Measurements from ENCODE around the gene SOX11.

SOX11 gene

DNA sequence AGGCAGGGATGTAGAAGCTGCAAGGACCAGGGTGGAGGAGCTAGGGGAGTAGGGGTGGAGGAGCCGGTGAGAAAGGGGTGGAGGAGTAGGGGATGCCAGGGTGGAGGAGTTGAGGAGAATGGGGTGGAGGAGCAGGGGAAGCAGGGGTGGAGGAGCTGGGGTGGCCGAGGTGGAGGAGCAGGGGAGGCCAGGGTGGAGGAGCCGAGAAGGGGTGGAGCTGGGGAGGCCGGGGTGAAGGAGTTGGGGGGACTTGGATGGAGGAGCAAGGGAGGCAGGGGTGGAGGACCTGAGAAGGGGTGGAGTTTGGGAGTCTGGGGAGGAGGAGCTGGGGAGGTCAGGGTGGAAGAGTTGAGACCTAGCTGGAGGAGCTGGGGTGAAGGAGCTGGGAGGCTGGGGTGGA, 13.3 kb downstream of the SOX11 start:
- no peaks in the 10 kb centered on the region for H3K36me3 ChIP-seq (ENCODE audit: insufficient read depth, low read length)
- H3K9ac ChIP-seq (ENCODE audit: low read length) = no peak overlapping the region
- no peaks in the 10 kb centered on the region for H3K9me3 ChIP-seq (ENCODE audit: low read length)
- H3K27ac ChIP-seq (ENCODE audit: low read depth, low read length, poor library complexity, severe bottlenecking) = no peak overlapping the region
- no peaks in the 10 kb centered on the region for H3K9me2 ChIP-seq (ENCODE audit: low read depth, low read length)
- no peak overlapping the region for H2AFZ ChIP-seq (ENCODE audit: low read length)
- TF ChIP-seq CTCF (IDR thresholded peaks at IDR 0.05; ENCODE audit: low read length) (no peak), EZH2 (IDR thresholded peaks at IDR 0.05; ENCODE audit: borderline replicate concordance, low read length) (no peak)
- H3K4me3 ChIP-seq (ENCODE audit: low read depth, low read length, poor library complexity, severe bottlenecking) = no peak overlapping the region
- H3K4me2 ChIP-seq (ENCODE audit: low read length) = no peak overlapping the region
- no peaks in the 10 kb centered on the region for H3K79me2 ChIP-seq (ENCODE audit: insufficient read depth, low read length)
- no peaks in the 10 kb centered on the region for H3F3A ChIP-seq (ENCODE audit: insufficient read depth, low read length)
- no peaks in the 10 kb centered on the region for H3K27me3 ChIP-seq (ENCODE audit: insufficient read depth, low read length)
- H4K20me1 ChIP-seq (ENCODE audit: insufficient read depth, low read length) = no peaks in the 10 kb centered on the region
- H3K4me1 ChIP-seq (ENCODE audit: insufficient read depth, low read length, severe bottlenecking) = peaks cover 5% of the 10 kb centered on the region

DNA sequence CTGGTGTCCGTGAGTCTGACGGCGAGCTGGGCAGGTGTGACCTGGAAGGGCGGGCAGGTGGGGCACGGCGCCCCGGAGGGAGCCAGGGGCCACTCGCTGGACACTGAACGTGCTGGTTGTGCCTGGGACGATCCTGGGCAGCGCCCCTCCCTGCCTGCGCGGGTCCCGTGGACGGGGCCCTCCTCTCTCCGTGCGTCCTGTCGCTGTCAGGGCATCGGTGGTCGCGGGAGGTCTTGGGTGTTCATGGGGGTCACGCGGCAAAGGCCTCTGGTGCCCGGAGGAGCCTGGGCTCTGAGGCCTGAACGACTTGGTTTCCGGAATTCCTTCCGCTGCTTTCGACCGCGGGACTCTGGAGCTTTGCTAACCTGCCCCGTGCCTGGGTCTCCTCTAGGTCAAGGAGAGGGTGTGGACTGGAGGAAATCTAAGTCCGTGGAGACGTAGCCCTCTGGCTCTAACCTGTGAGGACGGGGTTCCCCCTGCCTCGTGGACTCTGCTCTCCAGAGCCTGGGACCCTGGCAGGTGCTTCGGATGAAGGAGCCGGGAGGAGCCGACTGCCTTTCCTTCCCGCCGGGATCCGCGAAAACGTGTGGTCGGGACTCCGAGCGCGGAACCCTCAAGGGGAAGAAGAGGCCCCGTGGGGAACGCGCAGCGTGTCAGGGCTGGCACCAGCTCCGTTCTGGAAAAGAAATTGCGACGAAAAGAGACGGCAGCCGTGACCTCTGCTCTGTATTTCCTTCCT, 14.7 kb downstream of the SOX11 start:
- Histone ChIP-seq H3F3A (ENCODE audit: insufficient read depth, low read length) (no peaks in the 10 kb centered on the region), H2AFZ (ENCODE audit: low read length) (no peak overlapping the region), H3K9me2 (ENCODE audit: low read depth, low read length) (no peaks in the 10 kb centered on the region), H3K27ac (ENCODE audit: low read depth, low read length, poor library complexity, severe bottlenecking) (no peak overlapping the region), H3K36me3 (ENCODE audit: insufficient read depth, low read length) (no peaks in the 10 kb centered on the region), H3K4me1 (ENCODE audit: insufficient read depth, low read length, severe bottlenecking) (no peaks in the 10 kb centered on the region), H3K27me3 (ENCODE audit: insufficient read depth, low read length) (no peaks in the 10 kb centered on the region), H3K9ac (ENCODE audit: low read length) (no peak overlapping the region), H4K20me1 (ENCODE audit: insufficient read depth, low read length) (no peaks in the 10 kb centered on the region), H3K4me2 (ENCODE audit: low read length) (no peak overlapping the region), H3K79me2 (ENCODE audit: insufficient read depth, low read length) (no peaks in the 10 kb centered on the region), H3K9me3 (ENCODE audit: low read length) (no peaks in the 10 kb centered on the region), H3K4me3 (ENCODE audit: low read depth, low read length, poor library complexity, severe bottlenecking) (no peak overlapping the region)
- TF ChIP-seq CTCF (IDR thresholded peaks at IDR 0.05; ENCODE audit: low read length) (no peak), EZH2 (IDR thresholded peaks at IDR 0.05; ENCODE audit: borderline replicate concordance, low read length) (no peak)

DNA sequence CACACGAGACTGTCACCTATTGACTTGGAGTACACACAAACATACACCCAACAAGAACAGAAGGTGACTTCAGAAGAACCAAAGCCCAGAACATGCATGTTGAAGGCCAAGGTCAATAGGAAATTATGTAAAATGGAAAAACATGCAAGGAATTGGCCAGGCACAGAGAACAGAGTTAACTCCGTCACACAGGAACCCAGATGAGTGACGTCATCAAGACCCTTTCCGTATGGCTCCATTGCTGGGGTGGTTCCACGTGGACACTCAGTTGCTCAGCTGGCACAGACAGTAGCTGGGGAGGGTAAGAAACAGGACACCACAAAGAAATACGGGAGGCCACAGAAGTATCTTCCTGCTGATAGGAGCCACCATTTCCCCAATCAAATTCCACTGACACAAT, 18.4 kb downstream of the SOX11 start:
- H2AFZ ChIP-seq (ENCODE audit: low read length) = no peak overlapping the region
- no peaks in the 10 kb centered on the region for H3K9me3 ChIP-seq (ENCODE audit: low read length)
- no peak overlapping the region for H3K27ac ChIP-seq (ENCODE audit: low read depth, low read length, poor library complexity, severe bottlenecking)
- no peaks in the 10 kb centered on the region for H3K79me2 ChIP-seq (ENCODE audit: insufficient read depth, low read length)
- no peaks in the 10 kb centered on the region for H4K20me1 ChIP-seq (ENCODE audit: insufficient read depth, low read length)
- no peaks in the 10 kb centered on the region for H3F3A ChIP-seq (ENCODE audit: insufficient read depth, low read length)
- H3K27me3 ChIP-seq (ENCODE audit: insufficient read depth, low read length) = no peaks in the 10 kb centered on the region
- no peak overlapping the region for H3K4me3 ChIP-seq (ENCODE audit: low read depth, low read length, poor library complexity, severe bottlenecking)
- H3K4me2 ChIP-seq (ENCODE audit: low read length) = no peak overlapping the region
- no peaks in the 10 kb centered on the region for H3K9me2 ChIP-seq (ENCODE audit: low read depth, low read length)
- no peaks in the 10 kb centered on the region for H3K4me1 ChIP-seq (ENCODE audit: insufficient read depth, low read length, severe bottlenecking)
- no peak overlapping the region for H3K9ac ChIP-seq (ENCODE audit: low read length)
- TF ChIP-seq EZH2 (IDR thresholded peaks at IDR 0.05; ENCODE audit: borderline replicate concordance, low read length) (no peak), CTCF (IDR thresholded peaks at IDR 0.05; ENCODE audit: low read length) (no peak)
- H3K36me3 ChIP-seq (ENCODE audit: insufficient read depth, low read length) = no peaks in the 10 kb centered on the region
